Measurements from ENCODE around the gene M1AP.

DNA sequence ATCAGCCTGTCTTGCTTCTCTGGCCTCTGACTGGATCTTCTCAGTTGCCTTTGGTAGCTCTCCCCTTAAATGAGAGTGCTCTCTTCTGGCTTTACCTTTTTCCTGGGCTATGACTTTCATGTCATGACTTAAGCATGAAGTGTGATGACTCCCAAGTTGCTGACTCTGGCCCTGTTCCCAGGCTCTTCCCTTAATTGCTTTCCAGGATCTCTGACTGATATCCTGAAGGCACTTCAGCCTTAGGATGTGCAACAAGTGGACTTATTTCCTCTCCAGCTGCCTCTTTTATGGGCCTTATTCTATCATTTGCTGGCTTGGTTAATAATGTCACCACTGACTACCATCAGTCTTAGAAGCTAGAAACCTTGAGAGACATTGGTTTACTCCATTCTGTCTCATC, 23.3 kb upstream of the M1AP start:
- TF ChIP-seq, protein P1, sequence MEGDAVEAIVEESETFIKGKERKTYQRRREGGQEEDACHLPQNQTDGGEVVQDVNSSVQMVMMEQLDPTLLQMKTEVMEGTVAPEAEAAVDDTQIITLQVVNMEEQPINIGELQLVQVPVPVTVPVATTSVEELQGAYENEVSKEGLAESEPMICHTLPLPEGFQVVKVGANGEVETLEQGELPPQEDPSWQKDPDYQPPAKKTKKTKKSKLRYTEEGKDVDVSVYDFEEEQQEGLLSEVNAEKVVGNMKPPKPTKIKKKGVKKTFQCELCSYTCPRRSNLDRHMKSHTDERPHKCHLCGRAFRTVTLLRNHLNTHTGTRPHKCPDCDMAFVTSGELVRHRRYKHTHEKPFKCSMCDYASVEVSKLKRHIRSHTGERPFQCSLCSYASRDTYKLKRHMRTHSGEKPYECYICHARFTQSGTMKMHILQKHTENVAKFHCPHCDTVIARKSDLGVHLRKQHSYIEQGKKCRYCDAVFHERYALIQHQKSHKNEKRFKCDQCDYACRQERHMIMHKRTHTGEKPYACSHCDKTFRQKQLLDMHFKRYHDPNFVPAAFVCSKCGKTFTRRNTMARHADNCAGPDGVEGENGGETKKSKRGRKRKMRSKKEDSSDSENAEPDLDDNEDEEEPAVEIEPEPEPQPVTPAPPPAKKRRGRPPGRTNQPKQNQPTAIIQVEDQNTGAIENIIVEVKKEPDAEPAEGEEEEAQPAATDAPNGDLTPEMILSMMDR (IDR thresholded peaks at IDR 0.05; ENCODE audit: borderline replicate concordance, extremely low read depth, low read length, poor library complexity, severe bottlenecking), result no peak
- no peak for TF ChIP-seq EZH2 (IDR thresholded peaks at IDR 0.05; ENCODE audit: borderline replicate concordance, low read depth, low read length, severe bottlenecking)

Data from DND-41 (cell line).